HG03064 (cell line): ENCODE data around the gene STARD9.
"Not testable (repeated sequence)": the region's sequence is repeated elsewhere in the genome, so short reads cannot be mapped to it uniquely, and the experiment has no call there.

Experiments used
- ATAC-seq: cut with Tn5 transposase; IDR thresholded peaks from one replicate; pipeline ENCODE4 v1.9.1; 2021; ENCODE audit warnings: low read depth; ENCODE audit not compliant: unreplicated experiment

The STARD9 gene

GRCh38 chr15:42749266-42749665, 173.9 kb downstream of the STARD9 start:
- no peak for ATAC-seq

GRCh38 chr15:42750306-42750705, 174.9 kb downstream of the STARD9 start:
- no peak for ATAC-seq

- ATAC-seq = no peak
These were observed 183.7 kb downstream of the STARD9 start for GRCh38 chr15:42759093-42759492.

- ATAC-seq = no peak
These were observed 185.4 kb downstream of the STARD9 start for GRCh38 chr15:42760759-42761158.

GRCh38 chr15:42761813-42762212, 186.4 kb downstream of the STARD9 start:
- ATAC-seq = not testable (repeated sequence)

GRCh38 chr15:42764154-42764731, 188.8 kb downstream of the STARD9 start:
- ATAC-seq = not testable (repeated sequence)

- not testable (repeated sequence) for ATAC-seq
These were observed 190.7 kb downstream of the STARD9 start for GRCh38 chr15:42766109-42766508.
